Measurements from ENCODE around the gene IL15. TPM values are rescaled to one million over a fixed set of nuclear protein-coding genes. Genes with fewer than 3 reads are reported as not detected.

Gene IL15
- total and polyA plus RNA-seq, 2 donors (not counting 1 experiment from before 2014, with no cell fraction given): 10.0 to 14.9 TPM

GRCh38 chr4:141692081-141692480 is 55.7 kb downstream of the IL15 start:
- H3K36me3 ChIP-seq (ENCODE audit: control insufficient read depth, insufficient read depth, low read length): no peaks in the 10 kb centered on the region
- no peaks in the 10 kb centered on the region for H3K27me3 ChIP-seq (ENCODE audit: control insufficient read depth, insufficient read depth, low read length)
- H3K4me2 ChIP-seq (ENCODE audit: extremely low read depth, insufficient read depth, low read length): no peak overlapping the region
- no peak for TF ChIP-seq EZH2 (IDR thresholded peaks at IDR 0.05; ENCODE audit: low read length, missing control alignments)
- H3K9ac ChIP-seq (ENCODE audit: insufficient read depth, low read length): no peak overlapping the region
- no peaks in the 10 kb centered on the region for H3K79me2 ChIP-seq (ENCODE audit: control insufficient read depth, insufficient read depth, low read length)
- DNase-seq (ENCODE audit: low read depth in 2 of 2): no peak
- H3K27ac ChIP-seq (ENCODE audit: insufficient read depth, low read length): no peak overlapping the region
- H4K20me1 ChIP-seq (ENCODE audit: control insufficient read depth, extremely low read depth, insufficient read depth, low read length): no peaks in the 10 kb centered on the region
- no peaks in the 10 kb centered on the region for H3K4me1 ChIP-seq (ENCODE audit: control insufficient read depth, extremely low read depth, insufficient read depth, low read length)
- H3K9me3 ChIP-seq (ENCODE audit: control insufficient read depth, insufficient read depth, low read depth, low read length): no peaks in the 10 kb centered on the region
- H3K4me3 ChIP-seq (replicated peaks in 1 of 4; ENCODE audit: control extremely low read depth in 1 of 4, insufficient read depth in 1 of 4, low read depth in 3 of 4, low read length in 4 of 4): no peak overlapping the region
- no peak overlapping the region for H2AFZ ChIP-seq (ENCODE audit: low read length)

- TF ChIP-seq EZH2 (IDR thresholded peaks at IDR 0.05; ENCODE audit: low read length, missing control alignments): no peak
- TF ChIP-seq, protein P1, sequence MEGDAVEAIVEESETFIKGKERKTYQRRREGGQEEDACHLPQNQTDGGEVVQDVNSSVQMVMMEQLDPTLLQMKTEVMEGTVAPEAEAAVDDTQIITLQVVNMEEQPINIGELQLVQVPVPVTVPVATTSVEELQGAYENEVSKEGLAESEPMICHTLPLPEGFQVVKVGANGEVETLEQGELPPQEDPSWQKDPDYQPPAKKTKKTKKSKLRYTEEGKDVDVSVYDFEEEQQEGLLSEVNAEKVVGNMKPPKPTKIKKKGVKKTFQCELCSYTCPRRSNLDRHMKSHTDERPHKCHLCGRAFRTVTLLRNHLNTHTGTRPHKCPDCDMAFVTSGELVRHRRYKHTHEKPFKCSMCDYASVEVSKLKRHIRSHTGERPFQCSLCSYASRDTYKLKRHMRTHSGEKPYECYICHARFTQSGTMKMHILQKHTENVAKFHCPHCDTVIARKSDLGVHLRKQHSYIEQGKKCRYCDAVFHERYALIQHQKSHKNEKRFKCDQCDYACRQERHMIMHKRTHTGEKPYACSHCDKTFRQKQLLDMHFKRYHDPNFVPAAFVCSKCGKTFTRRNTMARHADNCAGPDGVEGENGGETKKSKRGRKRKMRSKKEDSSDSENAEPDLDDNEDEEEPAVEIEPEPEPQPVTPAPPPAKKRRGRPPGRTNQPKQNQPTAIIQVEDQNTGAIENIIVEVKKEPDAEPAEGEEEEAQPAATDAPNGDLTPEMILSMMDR (conservative IDR thresholded peaks at IDR 0.05 in 1 of 2, IDR thresholded peaks at IDR 0.05 in 1 of 2; ENCODE audit: low read depth in 1 of 2, low read length in 2 of 2): no peak
- no peak overlapping the region for H3K4me3 ChIP-seq (replicated peaks in 1 of 4; ENCODE audit: control extremely low read depth in 1 of 4, insufficient read depth in 1 of 4, low read depth in 3 of 4, low read length in 4 of 4)
- no peaks in the 10 kb centered on the region for H3K36me3 ChIP-seq (ENCODE audit: control insufficient read depth, insufficient read depth, low read length)
These were observed 60.7 kb downstream of the IL15 start for GRCh38 chr4:141697116-141697515.

GRCh38 chr4:141702472-141703182 is 66.2 kb downstream of the IL15 start:
- Histone ChIP-seq H3K4me3 (replicated peaks in 1 of 4; ENCODE audit: control extremely low read depth in 1 of 4, insufficient read depth in 1 of 4, low read depth in 3 of 4, low read length in 4 of 4) (no peak overlapping the region), H3K4me1 (ENCODE audit: control insufficient read depth, extremely low read depth, insufficient read depth, low read length) (no peaks in the 10 kb centered on the region), H3K9me3 (ENCODE audit: control insufficient read depth, insufficient read depth, low read depth, low read length) (no peaks in the 10 kb centered on the region), H3K27me3 (ENCODE audit: control insufficient read depth, insufficient read depth, low read length) (no peaks in the 10 kb centered on the region), H4K20me1 (ENCODE audit: control insufficient read depth, extremely low read depth, insufficient read depth, low read length) (no peaks in the 10 kb centered on the region), H3K79me2 (ENCODE audit: control insufficient read depth, insufficient read depth, low read length) (no peaks in the 10 kb centered on the region), H3K36me3 (ENCODE audit: control insufficient read depth, insufficient read depth, low read length) (no peaks in the 10 kb centered on the region), H3K4me2 (ENCODE audit: extremely low read depth, insufficient read depth, low read length) (no peak overlapping the region), H3K9ac (ENCODE audit: insufficient read depth, low read length) (no peak overlapping the region), H3K27ac (ENCODE audit: insufficient read depth, low read length) (no peak overlapping the region), H2AFZ (ENCODE audit: low read length) (no peak overlapping the region)
- DNase-seq (ENCODE audit: low read depth in 2 of 2): peak in 1 of 2 donors; percentile 66
- TF ChIP-seq, protein P1 (conservative IDR thresholded peaks at IDR 0.05 in 1 of 2, IDR thresholded peaks at IDR 0.05 in 1 of 2; ENCODE audit: low read depth in 1 of 2, low read length in 2 of 2): peak in 1 of 2 donors; percentile 3
- no peak for TF ChIP-seq EZH2 (IDR thresholded peaks at IDR 0.05; ENCODE audit: low read length, missing control alignments)

More at GRCh38 chr4:141697116-141697515, 60.7 kb downstream of the IL15 start:
- Histone ChIP-seq H3K9ac (ENCODE audit: insufficient read depth, low read length) (no peak overlapping the region), H3K9me3 (ENCODE audit: control insufficient read depth, insufficient read depth, low read depth, low read length) (no peaks in the 10 kb centered on the region), H3K27ac (ENCODE audit: insufficient read depth, low read length) (no peak overlapping the region), H3K4me2 (ENCODE audit: extremely low read depth, insufficient read depth, low read length) (no peak overlapping the region), H3K4me1 (ENCODE audit: control insufficient read depth, extremely low read depth, insufficient read depth, low read length) (no peaks in the 10 kb centered on the region), H3K79me2 (ENCODE audit: control insufficient read depth, insufficient read depth, low read length) (no peaks in the 10 kb centered on the region), H2AFZ (ENCODE audit: low read length) (no peak overlapping the region), H4K20me1 (ENCODE audit: control insufficient read depth, extremely low read depth, insufficient read depth, low read length) (no peaks in the 10 kb centered on the region), H3K27me3 (ENCODE audit: control insufficient read depth, insufficient read depth, low read length) (no peaks in the 10 kb centered on the region)
- no peak for DNase-seq (ENCODE audit: low read depth in 2 of 2)

Measured in fibroblast of lung (primary cell).